PFSK-1 (cell line): ENCODE measurements around the gene DYRK3.

ENCODE experiments used
- SIN3A ChIP-seq: IDR thresholded peaks from 2 replicates; pipeline ENCODE4 v1.6.1; 2012; ENCODE audit warnings: mild to moderate bottlenecking, low read length, moderate library complexity, borderline replicate concordance; ENCODE audit not compliant: insufficient read depth
- TAF1 ChIP-seq: IDR thresholded peaks from 2 replicates; pipeline ENCODE4 v1.6.1; 2012; ENCODE audit warnings: low read length, control low read depth, borderline replicate concordance; ENCODE audit not compliant: insufficient read depth

GRCh38 chr1:206587904-206588303 is 47.4 kb upstream of the DYRK3 start:
- TF ChIP-seq SIN3A, result no peak
- TF ChIP-seq TAF1, result no peak
